ENCODE measurements around the gene PAK6.

GRCh38 chr15:40295877-40296560 is 57.2 kb downstream of the PAK6 start:
- TF ChIP-seq CTCF (IDR thresholded peaks at IDR 0.05; ENCODE audit: borderline replicate concordance, extremely low read depth, low read length, poor library complexity, severe bottlenecking) (no peak), EZH2 (IDR thresholded peaks at IDR 0.05; ENCODE audit: borderline replicate concordance, low read depth, low read length, severe bottlenecking) (no peak)

Data from DND-41 (cell line).